HepG2 (cell line): ENCODE data around the gene SPHK1. TPM values are rescaled to one million over a fixed set of nuclear protein-coding genes. Genes with fewer than 3 reads are reported as not detected.

ENCODE experiments used
- ADNP ChIP-seq: sonication (generic); formaldehyde crosslinking; IDR thresholded peaks from 2 replicates; pipeline ENCODE4 v1.4.0; 2020; ENCODE audit warnings: missing genetic modification reagents
- AHDC1 ChIP-seq: sonication (generic); formaldehyde crosslinking; IDR thresholded peaks from 2 replicates; pipeline ENCODE4 v1.5.1; 2020; ENCODE audit warnings: mild to moderate bottlenecking, missing genetic modification reagents, borderline replicate concordance
- DNMT3B ChIP-seq: conservative IDR thresholded peaks from 2 replicates; pipeline ENCODE4 v1.6.1; 2016; ENCODE audit warnings: missing biosample characterization, control low read depth
- FOXP1 ChIP-seq, 2 experiments: fragments of 450-650 bp in 1 of 2; IDR thresholded peaks; 2 replicates each; pipeline ENCODE4 v1.6.1; 2017 to 2018; ENCODE audit warnings: antibody characterized with exemption in 1 of 2
- GMEB2 ChIP-seq: IDR thresholded peaks from 2 replicates; pipeline ENCODE4 v1.6.1; 2016; ENCODE audit warnings: missing biosample characterization, missing genetic modification reagents, low read depth
- KAT8 ChIP-seq: IDR thresholded peaks from 2 replicates; pipeline ENCODE4 v1.6.1; 2016; ENCODE audit warnings: missing genetic modification reagents, missing compliant biosample characterization
- MAX ChIP-seq: IDR thresholded peaks from 2 replicates; pipeline ENCODE4 v1.6.1; 2012; ENCODE audit warnings: inconsistent platforms
- MED1 ChIP-seq: sonication (generic); formaldehyde crosslinking; IDR thresholded peaks from 2 replicates; pipeline ENCODE4 v1.4.0; 2020; ENCODE audit warnings: missing genetic modification reagents
- MXI1 ChIP-seq: IDR thresholded peaks from 3 replicates; pipeline ENCODE4 v1.6.1; 2012; ENCODE audit warnings: low read depth, low read length, inconsistent platforms, borderline replicate concordance
- PLRG1 ChIP-seq: fragments of 450-650 bp; conservative IDR thresholded peaks from 2 replicates; pipeline ENCODE4 v1.6.1; 2016
- POLR2G ChIP-seq: fragments of 200-400 bp; formaldehyde crosslinking; IDR thresholded peaks from 2 replicates; pipeline ENCODE4 v1.6.1; 2018; ENCODE audit warnings: mild to moderate bottlenecking, low read depth, low read length, moderate library complexity
- SRY ChIP-seq: sonication (generic); formaldehyde crosslinking; IDR thresholded peaks from 2 replicates; pipeline ENCODE4 v1.8.0; 2022; ENCODE audit warnings: mild to moderate bottlenecking, missing genetic modification reagents
- TAF1 ChIP-seq: sonication (generic); formaldehyde crosslinking; IDR thresholded peaks from 2 replicates; pipeline ENCODE4 v1.4.0; 2020; ENCODE audit warnings: missing genetic modification reagents
- U2AF2 ChIP-seq: fragments of 200-400 bp; formaldehyde crosslinking; IDR thresholded peaks from 2 replicates; pipeline ENCODE4 v1.6.1; 2017; ENCODE audit warnings: low read depth, mild to moderate bottlenecking, low read length
- ZKSCAN8 ChIP-seq: IDR thresholded peaks from 2 replicates; pipeline ENCODE4 v1.6.1; 2016; ENCODE audit warnings: borderline replicate concordance, missing genetic modification reagents, missing compliant biosample characterization
- ZNF264 ChIP-seq: sonication (generic); formaldehyde crosslinking; IDR thresholded peaks from 2 replicates; pipeline ENCODE4 v1.4.0; 2020; ENCODE audit warnings: missing genetic modification reagents
- ZNF350 ChIP-seq: sonication (generic); formaldehyde crosslinking; IDR thresholded peaks from 2 replicates; pipeline ENCODE4 v1.4.0; 2020; ENCODE audit warnings: mild to moderate bottlenecking, low read depth, missing genetic modification reagents, borderline replicate concordance
- ZNF431 ChIP-seq: sonication (generic); formaldehyde crosslinking; IDR thresholded peaks from 2 replicates; pipeline ENCODE4 v1.9.0; 2022; ENCODE audit warnings: missing genetic modification reagents, low read depth, mild to moderate bottlenecking, borderline replicate concordance
- polyA plus RNA-seq, 8 experiments: library from polyadenylated mRNA; depleted of rRNA in 3 of 8; stranded (reverse) in 7 of 8; unstranded in 1 of 8; fragments of >200 nt; fragmentation: Illumina TruSeq in 4 of 8; extraction: Trizol in 4 of 8; gene quantifications; 2 replicates each; pipeline versions ENCODE4 v1.2.1 to v1.2.3, GENCODE V29; 2011 to 2016; ENCODE audit warnings: low read depth in 4 of 8, missing spikeins in 1 of 8, mixed read lengths in 1 of 8; ENCODE audit not compliant: insufficient read depth in 1 of 8
- total RNA-seq, 5 experiments: library from RNA; depleted of rRNA; stranded (reverse); fragments of >200 nt; fragmentation: Illumina TruSeq; extraction: Trizol; gene quantifications; 2 replicates each; pipeline ENCODE4 v1.2.3, GENCODE V29; 2016; ENCODE audit warnings: low read depth in 1 of 5

Gene SPHK1
- total and polyA plus RNA-seq, 2 of the 13 experiments (the other 11 are each of a cell fraction or from before 2014, with no cell fraction given): 129 to 160 TPM

- TF ChIP-seq KAT8 (CRISPR knock-in tag): no peak
- peak; percentile 27; the same call in 1 of the 2 replicates for TF ChIP-seq TAF1 (CRISPR knock-in tag)
- TF ChIP-seq MAX: peak; percentile 67
- TF ChIP-seq SRY (CRISPR knock-in tag): no peak
- peak; percentile 1; the same call in 1 of the 2 replicates for TF ChIP-seq AHDC1
- TF ChIP-seq GMEB2 (CRISPR knock-in tag): no peak; the same call in 1 of the 2 replicates
- no peak for TF ChIP-seq PLRG1
- TF ChIP-seq FOXP1 (IDR thresholded peaks at IDR 0.05): no peak
- TF ChIP-seq FOXP1 (CRISPR knock-in tag; IDR thresholded peaks at IDR 0.05): 0 out of 2 replicates have a peak, but pooled peaks have one; percentile 17
- peak; percentile 7; the same call in 1 of the 3 replicates for TF ChIP-seq MXI1
- no peak for TF ChIP-seq ZNF431 (CRISPR knock-in tag)
- TF ChIP-seq ADNP (CRISPR knock-in tag): no peak
- peak; percentile 99 for TF ChIP-seq ZNF264 (CRISPR knock-in tag)
- TF ChIP-seq U2AF2: no peak
- 0 out of 2 replicates have a peak, but pooled peaks have one; percentile 9 for TF ChIP-seq ZKSCAN8 (CRISPR knock-in tag)
- 0 out of 2 replicates have a peak, but pooled peaks have one; percentile 42 for TF ChIP-seq DNMT3B (CRISPR knock-in tag)
- TF ChIP-seq POLR2G: peak; percentile 82
- TF ChIP-seq MED1 (CRISPR knock-in tag): 0 out of 2 replicates have a peak, but pooled peaks have one; percentile 37
- peak; percentile 24; the same call in 1 of the 2 replicates for TF ChIP-seq ZNF350
Observed at GRCh38 chr17:76357597-76358158, 26.7 kb upstream of the SPHK1 start (continued).
